NCI-H345 treated with DMSO at 0.1 percent for 48 hours (cell line): Measurements from ENCODE around the gene SAMD4A.

ENCODE experiments used
- DNase-seq: peaks from one replicate; lab custom pipeline; 2025; ENCODE audit not compliant: unreplicated experiment; lab: John Stamatoyannopoulos, UW

SAMD4A gene

DNA sequence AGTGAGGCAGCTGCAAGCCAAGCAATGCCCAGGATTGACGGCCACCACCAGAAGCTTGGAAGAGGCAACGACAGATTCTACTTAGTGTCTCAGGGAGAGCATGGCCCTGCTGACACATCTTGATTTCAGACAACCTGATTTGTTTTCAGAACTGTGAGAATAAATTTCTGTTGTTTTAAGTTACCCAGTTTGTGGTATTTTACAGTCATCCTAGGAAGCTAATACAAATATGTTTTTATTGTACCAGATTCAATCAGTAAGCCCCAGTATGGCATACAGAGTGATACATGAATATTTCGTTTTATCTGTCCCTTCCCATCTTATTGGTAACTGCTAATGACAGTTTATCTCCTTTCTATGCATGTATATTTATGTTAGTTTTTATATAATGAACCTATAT lies 62.3 kb downstream of the SAMD4A start:
- no peak for DNase-seq

DNA sequence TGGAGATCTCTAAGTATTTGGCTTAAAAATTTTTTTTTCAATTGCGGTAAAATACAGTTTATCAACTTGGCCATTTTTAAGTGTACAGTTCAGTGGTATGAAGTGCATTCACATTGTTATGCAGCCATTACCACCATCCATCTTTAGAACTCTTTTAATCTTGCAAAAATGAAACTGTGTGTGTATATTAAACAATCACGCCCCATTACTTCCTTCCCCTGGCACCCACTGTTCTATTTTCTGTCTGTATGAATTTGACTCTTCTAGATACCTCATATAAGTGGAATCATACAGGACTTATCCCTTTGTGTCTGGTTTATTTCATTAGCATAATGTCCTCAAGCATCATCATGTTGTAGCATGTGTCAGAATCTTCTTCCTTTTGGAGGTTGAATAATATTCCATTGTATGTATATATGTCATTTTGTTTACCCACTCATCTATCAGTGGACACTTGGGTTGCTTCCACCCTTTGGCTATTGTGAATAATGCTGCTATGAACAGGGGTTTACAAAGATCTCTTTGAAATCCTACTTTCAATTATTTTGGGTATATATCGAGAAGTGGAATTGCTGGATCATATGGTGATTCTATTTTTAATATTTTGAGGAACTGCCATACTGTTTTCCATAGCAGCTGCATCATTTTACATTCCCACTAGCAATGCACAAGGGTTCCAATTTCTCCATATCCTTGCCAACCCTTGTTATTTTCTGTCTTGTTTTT lies 62.9 kb downstream of the SAMD4A start:
- no peak for DNase-seq

DNA sequence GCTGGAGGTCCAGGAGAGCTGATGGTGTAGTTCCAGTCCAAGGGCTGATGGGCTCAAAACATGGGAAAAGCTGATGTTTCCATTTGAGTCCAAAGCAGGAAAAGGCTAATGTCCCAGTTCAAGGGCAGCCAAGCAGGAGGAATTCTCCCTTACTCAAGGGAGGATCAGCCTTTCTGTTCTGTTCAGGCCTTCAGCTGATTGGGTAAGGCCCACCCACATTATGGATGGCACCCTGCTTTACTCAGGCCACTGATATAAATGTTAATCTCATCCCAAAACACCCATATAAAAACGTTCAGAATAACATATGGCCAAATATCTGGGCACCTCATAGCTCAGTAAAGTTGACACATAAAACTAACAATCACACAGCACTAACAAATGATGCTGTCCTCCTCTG lies 64.1 kb downstream of the SAMD4A start:
- no peak for DNase-seq

DNA sequence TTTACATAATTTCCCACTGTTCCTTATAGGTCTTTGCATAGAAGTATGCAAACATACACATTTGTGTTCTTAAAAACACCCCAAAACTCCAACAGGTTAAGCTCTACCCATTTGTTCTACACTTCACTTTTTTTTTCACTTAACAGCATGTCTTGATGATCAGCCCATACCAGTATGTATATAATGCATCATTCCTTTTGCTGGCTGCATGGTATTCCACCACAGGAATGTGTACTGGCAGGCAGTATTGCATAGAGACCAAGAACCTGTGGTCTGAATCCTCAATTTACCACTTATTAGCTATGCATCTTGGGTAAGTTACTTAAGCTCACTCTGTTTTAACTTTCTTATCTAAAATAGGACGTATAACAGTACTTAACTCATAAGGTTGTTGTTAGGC lies 65.5 kb downstream of the SAMD4A start:
- no peak for DNase-seq

DNA sequence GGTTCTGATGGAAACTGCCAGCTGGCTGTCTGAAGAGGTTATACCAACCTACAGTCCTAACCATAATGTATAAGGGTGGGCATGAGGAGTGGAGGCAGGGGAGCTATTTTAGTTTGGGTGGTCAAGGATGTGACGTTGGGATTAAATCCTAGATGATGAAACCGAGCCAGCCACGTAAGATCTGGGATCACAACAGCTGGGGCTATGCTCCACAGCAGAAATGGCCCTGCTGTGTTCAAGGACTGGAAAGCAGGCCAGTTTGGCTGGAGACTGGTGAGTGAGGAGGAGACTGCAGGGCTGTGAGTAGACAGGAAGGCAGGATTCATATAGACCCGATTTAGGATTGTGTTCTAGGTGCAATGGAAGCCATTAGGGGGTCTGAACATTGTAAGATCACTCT lies 66.1 kb downstream of the SAMD4A start:
- DNase-seq = no peak

DNA sequence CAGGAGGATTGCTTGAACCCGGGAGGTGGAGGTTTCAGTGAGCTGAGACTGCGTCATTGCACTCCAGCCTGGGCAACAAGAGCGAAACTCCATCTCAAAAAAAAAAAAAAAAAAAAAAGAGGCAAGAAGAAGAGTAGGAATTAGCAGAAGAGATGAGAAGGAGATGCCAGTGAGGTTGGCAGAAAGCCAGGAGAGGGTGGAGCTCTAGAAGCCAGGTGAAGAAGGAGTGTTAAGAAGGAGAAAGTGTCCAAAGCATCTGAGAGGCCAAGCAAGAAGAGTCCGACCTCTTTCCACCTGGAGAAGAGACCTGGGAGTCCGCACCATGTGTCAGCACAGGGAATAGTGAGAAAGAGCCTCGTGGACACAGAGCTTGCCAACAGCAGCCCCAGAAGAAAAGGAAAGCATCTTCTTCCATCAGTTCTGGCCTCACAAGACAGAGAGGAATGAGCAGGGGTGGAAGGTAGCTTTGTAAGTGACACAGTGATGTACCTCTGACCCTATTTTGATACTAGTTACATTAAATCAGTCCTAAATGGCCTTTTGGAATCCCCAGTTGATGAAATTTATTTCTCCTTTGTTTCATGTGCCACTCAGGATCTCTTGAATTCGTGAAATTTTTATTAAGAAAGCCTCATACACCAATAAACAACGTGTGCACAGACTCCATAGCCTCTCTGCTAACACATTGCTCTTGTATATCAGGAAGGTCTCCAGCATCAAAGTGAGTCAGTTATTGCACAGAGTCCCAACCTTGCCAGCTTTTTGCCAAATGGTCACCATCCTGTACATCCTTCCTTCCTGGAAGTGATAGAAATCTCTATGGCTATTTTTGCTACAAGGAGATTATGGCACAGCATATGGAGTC lies 70.6 kb downstream of the SAMD4A start:
- DNase-seq = no peak

DNA sequence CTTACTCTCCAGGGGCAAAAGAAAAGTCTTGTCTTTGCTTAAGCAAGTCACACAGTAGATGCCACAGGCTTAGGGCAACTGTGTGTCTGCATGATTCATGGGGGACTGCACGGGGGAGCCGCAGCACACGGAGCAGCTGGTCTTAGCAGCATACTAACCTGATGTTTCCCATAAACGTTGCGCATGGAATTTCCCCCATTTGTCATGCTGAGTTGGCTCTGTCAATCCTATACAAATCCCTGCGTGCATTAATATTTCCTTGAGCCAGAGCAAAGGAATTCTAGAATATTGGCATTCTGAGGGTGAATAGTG lies 71.2 kb downstream of the SAMD4A start:
- no peak for DNase-seq

DNA sequence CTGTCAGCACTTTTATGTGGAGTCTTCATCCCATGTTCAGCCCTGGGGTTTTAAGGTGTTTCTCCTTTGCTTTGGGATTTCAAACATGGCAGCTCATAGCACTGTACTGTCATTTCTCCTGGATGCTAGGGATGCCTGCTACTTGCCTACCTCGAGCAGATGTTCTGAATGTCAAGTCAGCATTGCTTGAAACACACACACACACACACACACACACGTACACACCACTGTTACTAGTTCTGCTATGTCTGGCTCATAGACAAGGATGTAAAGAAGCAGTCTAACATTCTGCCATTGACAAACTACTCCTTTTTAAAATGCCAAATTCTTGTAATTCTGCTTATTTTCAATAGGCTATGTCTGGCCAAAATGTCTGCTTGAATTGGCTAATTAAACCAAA lies 72.7 kb downstream of the SAMD4A start:
- DNase-seq = no peak

DNA sequence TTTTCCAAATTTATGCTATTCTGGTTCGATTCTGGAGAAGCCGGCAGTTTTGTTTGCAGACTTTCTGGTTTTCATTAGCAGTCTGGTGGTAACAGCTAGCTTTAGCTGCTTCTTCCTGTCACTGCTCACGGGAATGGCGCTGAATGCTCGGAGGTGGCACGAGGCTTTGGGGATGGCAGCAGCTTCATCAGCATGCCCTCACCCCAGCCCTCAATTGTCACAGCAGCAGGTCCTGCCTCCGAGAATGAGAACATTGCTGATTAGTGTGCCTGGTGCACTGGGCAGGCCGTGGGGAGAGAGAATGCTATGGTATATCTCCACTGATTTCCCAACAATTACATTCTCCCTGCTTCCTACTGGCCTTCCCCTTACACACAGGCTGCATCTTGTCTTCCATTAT lies 73.6 kb downstream of the SAMD4A start:
- DNase-seq = no peak

DNA sequence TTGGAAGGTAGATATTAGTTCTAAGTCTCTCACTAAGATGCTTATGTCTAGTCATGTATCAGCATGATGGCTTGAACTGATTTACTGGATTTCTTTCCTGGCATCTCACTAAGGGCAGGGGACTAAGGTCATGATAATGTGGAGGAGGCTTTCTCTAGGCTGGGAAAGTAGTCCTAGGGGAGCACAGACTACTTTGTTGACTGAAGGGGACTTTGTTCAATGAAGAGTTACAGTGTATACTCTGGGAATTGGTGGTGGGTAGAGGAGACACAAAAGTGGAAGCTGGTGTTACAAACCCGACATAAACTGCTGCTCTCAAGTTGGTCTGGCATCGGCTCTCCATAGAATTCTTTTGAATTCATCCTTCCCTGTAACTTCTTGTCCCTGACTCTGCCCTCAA lies 75.2 kb downstream of the SAMD4A start:
- no peak for DNase-seq

DNA sequence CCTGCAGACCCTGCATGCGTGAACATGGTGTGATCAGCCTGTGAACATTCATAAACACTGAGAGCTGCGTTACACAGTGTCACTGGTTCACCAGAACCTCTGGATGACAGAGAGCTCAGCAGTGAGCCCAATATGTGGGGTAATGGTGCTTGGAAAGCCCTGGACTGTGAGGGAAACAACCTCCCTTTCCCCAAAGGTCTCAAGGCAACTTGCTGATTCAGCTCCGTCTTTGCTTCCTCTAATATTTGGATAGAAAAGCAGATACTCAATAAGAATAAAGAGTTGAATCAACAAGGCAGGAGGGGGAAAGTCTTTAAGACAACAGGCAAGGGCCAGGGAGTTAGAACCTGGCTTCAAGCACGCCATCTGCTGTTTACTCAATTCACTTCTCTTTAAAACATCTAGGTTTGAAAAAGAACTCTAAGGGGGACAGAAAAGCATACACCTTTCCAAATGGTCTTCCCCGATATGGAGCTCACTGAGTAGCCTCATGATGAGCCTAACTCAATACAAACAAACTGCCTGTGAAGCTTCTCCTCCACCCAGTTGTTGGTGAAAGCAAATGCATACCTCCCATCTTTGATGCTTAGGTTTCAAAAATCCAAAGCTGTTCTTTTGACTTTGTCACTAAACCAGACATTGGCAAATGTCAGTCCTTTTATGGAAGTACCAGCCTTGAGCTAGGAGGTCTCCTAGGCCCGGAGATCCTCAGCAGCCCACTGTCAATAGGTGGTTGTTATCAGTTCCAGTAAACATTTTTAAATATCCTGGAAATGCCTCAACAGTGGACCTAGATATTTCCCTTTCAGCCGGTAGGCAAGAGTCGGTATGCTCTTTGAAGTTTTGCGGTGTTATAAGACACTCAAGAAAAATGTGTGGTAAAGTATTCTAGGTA lies 76.1 kb downstream of the SAMD4A start:
- no peak for DNase-seq

DNA sequence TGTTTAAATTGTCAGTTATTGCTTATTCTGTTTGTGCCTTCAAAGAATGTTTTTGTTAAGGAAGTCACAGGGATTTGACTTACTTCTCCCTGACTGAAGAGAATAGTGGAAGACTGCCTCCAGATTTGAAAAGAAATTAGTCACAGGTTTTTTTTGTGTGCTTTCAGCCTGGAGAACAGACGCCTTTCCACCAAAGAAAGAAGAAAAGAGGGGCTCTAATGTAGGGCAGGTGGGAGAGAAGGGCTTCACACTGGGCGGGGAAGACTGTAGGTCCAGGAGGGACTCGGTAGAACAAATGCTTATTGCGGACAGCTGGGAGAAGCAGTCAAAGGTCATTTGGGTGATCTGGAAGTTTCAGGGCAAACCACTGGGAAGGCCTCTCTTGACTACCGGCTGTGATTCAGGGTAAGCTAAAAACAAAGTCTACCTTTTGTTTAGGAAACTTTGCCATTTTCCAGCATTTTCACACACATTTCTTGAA lies 76.8 kb downstream of the SAMD4A start:
- no peak for DNase-seq

DNA sequence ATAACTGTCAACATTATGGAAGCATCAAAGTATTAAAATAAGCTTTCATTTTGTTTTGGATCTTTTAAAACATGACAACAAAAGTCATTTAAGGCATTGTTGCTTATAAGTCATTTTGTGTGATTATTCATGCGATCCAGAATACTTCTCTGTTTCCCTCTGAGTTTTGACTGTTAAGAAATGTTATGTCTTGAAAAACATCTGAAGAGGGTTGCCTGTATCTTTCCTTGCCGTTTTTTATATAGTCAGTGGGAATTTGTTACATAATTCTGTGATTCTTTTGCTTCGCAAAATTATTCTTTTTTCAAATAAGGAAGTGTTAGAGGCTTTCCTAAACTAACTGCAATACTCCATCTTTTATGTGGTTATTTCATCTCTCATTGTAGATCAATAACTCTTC lies 78.7 kb downstream of the SAMD4A start:
- DNase-seq = no peak

DNA sequence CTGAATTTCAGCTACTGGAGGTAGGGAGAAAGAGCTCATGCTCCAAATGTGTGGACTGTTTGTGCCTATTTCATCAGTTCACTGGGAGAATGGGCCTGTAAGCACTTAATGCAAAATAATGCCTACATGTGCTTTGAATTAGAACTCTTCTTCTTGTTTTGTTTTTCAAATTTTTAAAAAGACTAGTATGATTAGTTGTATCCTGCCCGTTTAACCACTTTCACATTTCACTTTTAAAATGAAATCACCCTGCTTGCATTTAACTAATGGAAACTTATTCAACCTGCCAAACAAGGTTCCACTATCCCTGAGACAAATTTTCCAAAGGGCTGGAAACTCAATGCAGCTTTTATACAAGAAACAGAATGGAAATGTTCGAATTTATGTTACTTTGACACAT lies 79.7 kb downstream of the SAMD4A start:
- DNase-seq = no peak

DNA sequence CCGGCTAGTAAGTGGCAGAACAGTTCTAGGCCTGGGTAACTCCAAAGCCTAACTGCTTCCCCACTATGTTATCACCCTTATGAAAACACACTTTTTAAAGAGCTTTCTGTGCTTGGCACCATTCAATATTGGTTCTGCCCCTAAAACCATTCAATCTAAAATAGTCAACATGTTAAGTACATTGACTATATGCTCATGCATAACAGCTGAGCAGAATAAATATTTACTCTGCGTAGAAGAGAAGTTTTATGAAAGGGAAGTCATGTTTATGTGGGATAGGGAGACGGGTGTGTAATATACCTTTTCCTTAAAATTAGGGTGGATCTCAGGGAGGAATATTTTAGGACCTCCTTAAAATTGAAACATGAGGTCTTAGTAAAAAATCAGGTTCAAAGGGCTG lies 80.5 kb downstream of the SAMD4A start:
- DNase-seq = no peak

DNA sequence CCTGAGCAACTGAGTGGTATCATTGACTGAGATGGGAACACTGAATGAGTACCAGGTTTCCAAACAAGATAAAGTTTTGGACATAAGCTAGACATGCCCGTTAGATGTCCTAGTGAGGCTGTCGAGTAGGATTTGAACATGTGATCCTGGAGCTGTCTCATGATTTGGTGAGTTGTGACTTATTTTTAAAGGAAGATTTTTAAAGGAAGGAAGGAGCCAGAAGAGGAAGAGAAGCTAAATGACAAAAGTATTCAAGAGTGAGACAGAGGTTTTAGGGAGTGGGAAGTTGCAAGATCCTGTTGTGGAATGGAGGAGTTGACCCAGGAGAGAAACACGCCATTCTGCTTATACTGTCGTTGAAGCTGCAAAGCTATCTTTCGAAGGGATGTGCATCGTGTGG lies 82.1 kb downstream of the SAMD4A start:
- DNase-seq = no peak

DNA sequence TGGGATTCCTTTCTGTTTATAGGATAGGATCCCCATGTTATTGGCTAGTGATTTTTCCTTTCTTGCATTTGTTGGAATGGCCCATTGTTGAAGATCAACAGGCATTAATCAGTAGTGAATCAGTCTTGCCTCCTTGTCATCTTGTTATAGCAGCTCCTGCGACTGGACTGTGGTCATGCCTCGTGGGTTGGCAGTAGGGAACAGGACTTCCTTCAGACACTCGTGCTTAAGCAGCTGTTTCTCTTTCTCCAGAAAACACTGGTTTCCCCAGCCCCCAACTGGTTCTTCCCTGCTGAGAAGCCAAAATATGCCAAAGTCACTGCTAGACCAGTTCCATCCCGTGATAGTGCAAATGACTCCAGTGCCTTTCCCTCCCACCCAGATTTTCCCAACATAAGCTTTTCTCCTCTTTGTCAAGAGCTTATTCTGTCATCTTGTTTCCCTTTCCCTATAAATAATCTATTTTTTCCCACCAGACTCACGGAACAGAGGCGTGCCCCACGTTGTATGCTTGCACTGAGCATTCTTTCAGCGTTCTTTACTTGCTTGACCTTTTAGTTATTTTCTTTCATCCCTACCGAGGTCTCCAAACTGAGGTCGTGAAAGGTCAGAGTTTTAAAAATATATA lies 83.5 kb downstream of the SAMD4A start:
- DNase-seq = no peak

DNA sequence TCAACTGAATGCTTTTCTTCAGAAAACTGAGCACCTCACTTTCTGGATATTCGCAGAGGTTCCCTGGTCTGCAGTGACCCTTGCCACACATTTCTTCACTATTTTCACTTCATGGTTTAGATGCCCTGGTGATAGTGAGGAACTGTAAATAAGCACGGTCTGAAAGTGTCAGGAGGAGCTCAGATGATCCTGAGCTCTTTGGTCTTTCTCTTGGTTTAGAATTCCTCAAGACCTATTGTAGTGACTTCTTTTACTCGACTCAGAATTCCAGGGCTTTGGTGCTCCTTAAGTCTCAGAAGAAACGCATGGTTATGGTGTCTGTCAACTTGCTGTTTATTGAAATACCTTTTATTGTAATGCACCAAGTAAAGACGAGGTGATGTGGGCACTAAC lies 84.0 kb downstream of the SAMD4A start:
- no peak for DNase-seq

DNA sequence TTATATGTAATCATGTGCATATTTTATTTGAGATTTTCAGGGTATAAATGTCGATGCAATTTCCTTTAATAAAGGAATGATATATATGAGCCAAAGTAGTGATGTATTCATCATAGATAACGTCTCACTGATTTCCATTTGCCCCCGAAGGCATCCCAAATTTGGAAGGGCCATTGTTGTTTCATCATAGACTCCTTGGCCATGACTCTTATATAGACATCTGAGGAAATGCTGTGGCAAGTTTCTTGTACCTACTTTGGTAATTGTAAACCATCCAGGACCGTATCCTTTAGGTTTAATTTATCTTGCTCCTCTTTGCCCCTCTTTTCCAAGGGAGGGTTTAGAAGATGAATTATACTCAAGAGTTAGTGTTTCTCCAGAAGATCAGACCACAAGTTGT lies 84.7 kb downstream of the SAMD4A start:
- no peak for DNase-seq

DNA sequence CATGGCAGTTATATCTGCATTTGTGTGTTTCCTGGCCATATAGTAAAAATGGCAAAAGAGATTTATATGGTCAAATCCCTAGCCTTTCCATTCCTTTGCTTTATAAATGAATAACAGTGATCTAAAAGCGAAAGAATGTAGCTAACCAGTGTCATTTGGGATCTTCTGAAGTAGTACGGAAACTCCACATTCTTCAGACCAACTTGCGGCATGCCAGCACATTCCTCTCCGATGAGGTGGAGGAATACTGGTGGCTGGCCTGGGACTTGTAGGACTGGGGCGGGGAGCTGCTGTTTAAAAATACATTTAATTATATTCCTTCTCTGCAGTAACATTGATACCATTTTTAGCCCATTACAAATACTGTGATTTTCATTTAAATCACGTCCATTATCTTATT lies 85.3 kb downstream of the SAMD4A start:
- DNase-seq = no peak

DNA sequence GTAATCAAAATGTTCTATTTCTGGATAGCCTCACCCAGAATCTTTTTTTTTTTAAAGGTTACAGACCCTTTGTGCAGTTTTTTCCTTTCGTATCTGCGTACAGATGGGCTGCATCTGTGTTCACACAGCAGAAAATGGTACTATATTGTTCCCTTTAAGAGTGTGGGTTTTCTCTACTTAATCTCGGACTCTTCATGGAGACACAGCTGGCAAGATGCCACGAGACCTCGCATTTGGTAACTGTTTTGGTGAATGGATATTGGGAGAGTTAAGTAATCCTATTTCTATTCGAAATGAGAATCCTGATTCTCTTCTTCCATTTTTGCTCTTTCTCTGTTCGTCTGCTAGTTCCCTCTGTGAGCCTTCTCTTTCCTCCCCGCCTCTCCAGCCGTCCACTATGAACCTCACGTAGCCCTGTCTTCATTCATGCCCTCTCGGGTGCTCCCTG lies 85.7 kb downstream of the SAMD4A start:
- no peak for DNase-seq
